ENCODE data around the gene GSK3B. TPM values are rescaled to one million over a fixed set of nuclear protein-coding genes. Genes with fewer than 3 reads are reported as not detected.

GSK3B gene
- total RNA-seq, 3 donors from 2014 or later (not counting 1 experiment from before 2014, with no cell fraction given) = 61.3 to 67.0 (median 62.7) TPM

DNA sequence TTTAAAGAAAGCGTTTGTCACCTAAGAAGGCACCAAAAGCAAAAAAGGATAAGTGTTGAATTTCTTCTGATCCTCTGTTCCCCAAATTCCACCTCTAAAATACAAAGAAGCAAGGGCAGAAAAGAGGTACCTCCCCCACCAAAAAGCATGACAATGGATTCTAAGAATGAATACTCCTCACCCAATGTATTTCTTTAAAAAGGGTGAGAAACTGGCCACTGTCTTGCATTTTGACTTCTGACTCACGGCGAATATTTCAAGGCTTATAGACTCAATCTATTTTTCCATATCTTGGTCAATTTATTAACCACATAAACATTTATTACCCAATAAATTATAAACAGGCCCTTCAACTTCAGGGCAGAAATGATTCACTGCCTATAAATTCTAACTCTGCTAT, 181.2 kb downstream of the GSK3B start:
- Histone ChIP-seq H3K4me3 (ENCODE audit: low read length) (no peak overlapping the region), H3K4me1 (ENCODE audit: control insufficient read depth, insufficient read depth, low read length) (no peaks in the 10 kb centered on the region), H3K36me3 (ENCODE audit: control insufficient read depth, insufficient read depth, low read length) (peaks cover 21% of the 10 kb centered on the region), H3K27me3 (ENCODE audit: control insufficient read depth, insufficient read depth, low read length) (no peaks in the 10 kb centered on the region), H3K9me3 (ENCODE audit: control insufficient read depth, insufficient read depth, low read length) (no peaks in the 10 kb centered on the region), H3K27ac (ENCODE audit: low read length) (no peak overlapping the region)
- intact Hi-C loops (cut with micrococcal nuclease) = no loop called here
- DNase-seq (no peak), ATAC-seq (no peak)
- TF ChIP-seq, protein P1, sequence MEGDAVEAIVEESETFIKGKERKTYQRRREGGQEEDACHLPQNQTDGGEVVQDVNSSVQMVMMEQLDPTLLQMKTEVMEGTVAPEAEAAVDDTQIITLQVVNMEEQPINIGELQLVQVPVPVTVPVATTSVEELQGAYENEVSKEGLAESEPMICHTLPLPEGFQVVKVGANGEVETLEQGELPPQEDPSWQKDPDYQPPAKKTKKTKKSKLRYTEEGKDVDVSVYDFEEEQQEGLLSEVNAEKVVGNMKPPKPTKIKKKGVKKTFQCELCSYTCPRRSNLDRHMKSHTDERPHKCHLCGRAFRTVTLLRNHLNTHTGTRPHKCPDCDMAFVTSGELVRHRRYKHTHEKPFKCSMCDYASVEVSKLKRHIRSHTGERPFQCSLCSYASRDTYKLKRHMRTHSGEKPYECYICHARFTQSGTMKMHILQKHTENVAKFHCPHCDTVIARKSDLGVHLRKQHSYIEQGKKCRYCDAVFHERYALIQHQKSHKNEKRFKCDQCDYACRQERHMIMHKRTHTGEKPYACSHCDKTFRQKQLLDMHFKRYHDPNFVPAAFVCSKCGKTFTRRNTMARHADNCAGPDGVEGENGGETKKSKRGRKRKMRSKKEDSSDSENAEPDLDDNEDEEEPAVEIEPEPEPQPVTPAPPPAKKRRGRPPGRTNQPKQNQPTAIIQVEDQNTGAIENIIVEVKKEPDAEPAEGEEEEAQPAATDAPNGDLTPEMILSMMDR (IDR thresholded peaks at IDR 0.05) = no peak
- Mint-ChIP-seq H3K27me3 (ENCODE audit: low read depth in 2 of 2) (no peaks in the 10 kb centered on the region), H3K4me3 (no peak overlapping the region), H3K4me1 (peaks cover 26 to 30% of the 10 kb centered on the region in 2 donors), H3K9me3 (no peaks in the 10 kb centered on the region), H3K36me3 (peaks cover 18% of the 10 kb centered on the region), H3K27ac (no peak overlapping the region)
- WGBS (ENCODE audit: insufficient coverage) = 87% methylated on average over 3 of the region's 3 CpGs

DNA sequence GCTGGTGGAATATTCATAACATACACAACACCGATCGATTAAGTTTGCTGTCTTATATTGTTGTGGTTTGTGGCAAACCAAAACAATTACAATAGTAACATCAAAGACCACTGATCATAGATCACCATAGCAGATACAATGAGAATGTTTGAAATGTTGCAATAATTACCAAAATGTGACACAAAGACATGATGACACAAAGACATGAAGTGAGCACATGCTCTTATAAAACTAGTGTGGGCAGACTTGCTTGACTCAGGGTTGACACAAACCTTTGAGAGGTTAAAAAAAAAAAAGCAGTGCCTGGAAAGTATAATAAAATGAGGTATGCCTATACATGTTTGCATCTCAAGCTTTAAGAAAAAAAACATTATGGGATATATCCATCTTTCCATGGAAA, 182.0 kb downstream of the GSK3B start:
- H3K36me3 ChIP-seq (ENCODE audit: control insufficient read depth, insufficient read depth, low read length) = peaks cover 21% of the 10 kb centered on the region
- intact Hi-C loops (cut with micrococcal nuclease) = no loop called here
- TF ChIP-seq, protein P1 (IDR thresholded peaks at IDR 0.05) = no peak
- no CpG with 5 or more reads among the region's 2 CpGs for WGBS (ENCODE audit: insufficient coverage)
- Mint-ChIP-seq H3K36me3 (peaks cover 18% of the 10 kb centered on the region), H3K27ac (peak overlapping the region in 1 of 2 donors; percentile 69), H3K4me3 (no peak overlapping the region), H3K4me1 (peaks cover 26 to 30% of the 10 kb centered on the region in 2 donors), H3K9me3 (no peaks in the 10 kb centered on the region), H3K27me3 (ENCODE audit: low read depth in 2 of 2) (no peaks in the 10 kb centered on the region)
- no peaks in the 10 kb centered on the region for H3K4me1 ChIP-seq (ENCODE audit: control insufficient read depth, insufficient read depth, low read length)
- ATAC-seq = no peak
- H3K9me3 ChIP-seq (ENCODE audit: control insufficient read depth, insufficient read depth, low read length) = no peaks in the 10 kb centered on the region
- no peak for DNase-seq
- H3K4me3 ChIP-seq (ENCODE audit: low read length) = no peak overlapping the region
- H3K27ac ChIP-seq (ENCODE audit: low read length) = no peak overlapping the region
- H3K27me3 ChIP-seq (ENCODE audit: control insufficient read depth, insufficient read depth, low read length) = no peaks in the 10 kb centered on the region

GRCh38 chr3:119911748-119912147, 182.5 kb downstream of the GSK3B start:
- H3K4me3 ChIP-seq (ENCODE audit: low read length) = no peak overlapping the region
- no peak overlapping the region for H3K4me3 Mint-ChIP-seq
- no peaks in the 10 kb centered on the region for H3K27me3 Mint-ChIP-seq (ENCODE audit: low read depth in 2 of 2)
- H3K9me3 ChIP-seq (ENCODE audit: control insufficient read depth, insufficient read depth, low read length) = no peaks in the 10 kb centered on the region
- peak overlapping the region in 1 of 2 donors; percentile 69 for H3K27ac Mint-ChIP-seq
- ATAC-seq (peak in 1 of 3 donors; percentile 36), DNase-seq (peak in 1 of 2 donors; percentile 25)
- H3K27ac ChIP-seq (ENCODE audit: low read length) = no peak overlapping the region
- TF ChIP-seq, protein P1 (IDR thresholded peaks at IDR 0.05) = no peak
- intact Hi-C loops (cut with micrococcal nuclease) = no loop called here
- H3K4me1 Mint-ChIP-seq = peaks cover 26 to 29% of the 10 kb centered on the region in 2 donors
- H3K27me3 ChIP-seq (ENCODE audit: control insufficient read depth, insufficient read depth, low read length) = no peaks in the 10 kb centered on the region
- H3K36me3 ChIP-seq (ENCODE audit: control insufficient read depth, insufficient read depth, low read length) = peaks cover 21% of the 10 kb centered on the region
- H3K9me3 Mint-ChIP-seq = no peaks in the 10 kb centered on the region
- WGBS (ENCODE audit: insufficient coverage) = 0% methylated on average over 1 of the region's 1 CpG
- H3K36me3 Mint-ChIP-seq = peaks cover 18% of the 10 kb centered on the region
- H3K4me1 ChIP-seq (ENCODE audit: control insufficient read depth, insufficient read depth, low read length) = no peaks in the 10 kb centered on the region

DNA sequence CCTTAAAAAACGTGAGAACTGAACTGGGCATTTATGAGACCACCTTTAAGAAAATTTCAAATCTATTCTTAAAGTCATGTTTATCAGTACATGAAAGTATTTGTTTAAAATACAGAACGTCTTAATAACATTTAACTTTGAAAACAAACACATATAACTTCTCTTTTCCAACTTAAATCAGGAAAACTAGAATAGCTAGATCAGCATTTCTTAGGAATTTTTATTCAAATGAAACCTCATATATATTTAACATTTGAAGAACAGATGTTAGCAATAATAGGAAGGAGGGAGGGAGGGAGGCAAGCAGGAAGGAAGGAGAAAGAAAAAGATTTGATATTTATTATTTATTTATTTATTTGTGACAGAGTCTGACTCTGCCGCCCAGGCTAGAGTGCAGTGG, 192.2 kb downstream of the GSK3B start:
- intact Hi-C loops (cut with micrococcal nuclease) = no loop called here
- peaks cover 0 to 5% of the 10 kb centered on the region in 2 donors for H3K4me1 Mint-ChIP-seq
- Histone ChIP-seq H3K27ac (ENCODE audit: low read length) (no peak overlapping the region), H3K27me3 (ENCODE audit: control insufficient read depth, insufficient read depth, low read length) (no peaks in the 10 kb centered on the region), H3K36me3 (ENCODE audit: control insufficient read depth, insufficient read depth, low read length) (peaks cover 19% of the 10 kb centered on the region), H3K4me3 (ENCODE audit: low read length) (no peak overlapping the region), H3K9me3 (ENCODE audit: control insufficient read depth, insufficient read depth, low read length) (no peaks in the 10 kb centered on the region), H3K4me1 (ENCODE audit: control insufficient read depth, insufficient read depth, low read length) (no peaks in the 10 kb centered on the region)
- H3K4me3 Mint-ChIP-seq = no peak overlapping the region
- no peak overlapping the region for H3K27ac Mint-ChIP-seq
- 100% methylated on average over 1 of the region's 3 CpGs for WGBS (ENCODE audit: insufficient coverage)
- no peaks in the 10 kb centered on the region for H3K27me3 Mint-ChIP-seq (ENCODE audit: low read depth in 2 of 2)
- no peaks in the 10 kb centered on the region for H3K36me3 Mint-ChIP-seq
- DNase-seq = no peak
- TF ChIP-seq, protein P1 (IDR thresholded peaks at IDR 0.05) = no peak
- ATAC-seq = no peak
- H3K9me3 Mint-ChIP-seq = no peaks in the 10 kb centered on the region
